Raji (cell line): Measurements from ENCODE around the gene UBE2D2.

Experiments used
- POLR2A ChIP-seq: IDR thresholded peaks from 2 replicates; pipeline ENCODE4 v1.6.1; 2011; ENCODE audit warnings: low read depth, low read length, control low read depth; ENCODE audit not compliant: insufficient read depth

UBE2D2 gene

DNA sequence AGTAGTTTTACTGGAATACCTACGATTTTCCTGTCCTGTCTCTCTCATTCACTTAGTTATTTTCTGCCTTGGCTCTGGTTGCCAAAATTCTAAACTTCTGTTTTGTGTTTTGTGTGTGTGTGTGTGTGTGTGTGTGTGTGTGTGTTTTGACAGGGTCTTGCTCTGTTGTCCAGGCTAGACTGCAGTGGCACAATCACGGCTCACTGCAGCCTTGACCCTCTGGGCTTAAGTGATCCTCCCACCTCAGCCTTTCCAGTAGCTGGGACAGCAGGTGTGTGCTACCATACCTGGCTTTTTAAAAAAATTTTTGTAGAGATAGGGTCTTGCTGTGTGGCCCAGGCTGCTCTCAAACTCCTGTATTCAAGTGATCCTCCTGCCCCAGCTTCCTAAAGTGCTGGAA is 17.2 kb downstream of the UBE2D2 start:
- TF ChIP-seq POLR2A: no peak

DNA sequence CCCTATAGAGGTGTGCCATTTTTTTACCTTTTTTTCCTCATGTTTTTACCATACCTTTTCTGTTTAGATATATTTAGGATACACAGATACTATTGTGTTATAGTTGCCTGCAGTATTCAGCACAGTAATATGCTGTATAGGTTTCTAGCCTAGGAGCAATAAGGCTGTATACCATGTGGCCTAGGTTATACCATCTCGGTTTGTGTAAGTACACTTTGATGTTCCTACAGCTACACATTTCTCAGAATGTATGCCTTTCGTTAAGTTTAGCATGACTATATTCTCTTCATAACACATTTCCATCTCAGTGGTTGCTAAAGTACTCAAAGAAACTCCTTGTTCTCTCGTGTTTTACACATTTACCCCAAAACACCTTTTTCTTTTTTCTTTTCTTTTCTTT is 23.0 kb downstream of the UBE2D2 start:
- no peak for TF ChIP-seq POLR2A

DNA sequence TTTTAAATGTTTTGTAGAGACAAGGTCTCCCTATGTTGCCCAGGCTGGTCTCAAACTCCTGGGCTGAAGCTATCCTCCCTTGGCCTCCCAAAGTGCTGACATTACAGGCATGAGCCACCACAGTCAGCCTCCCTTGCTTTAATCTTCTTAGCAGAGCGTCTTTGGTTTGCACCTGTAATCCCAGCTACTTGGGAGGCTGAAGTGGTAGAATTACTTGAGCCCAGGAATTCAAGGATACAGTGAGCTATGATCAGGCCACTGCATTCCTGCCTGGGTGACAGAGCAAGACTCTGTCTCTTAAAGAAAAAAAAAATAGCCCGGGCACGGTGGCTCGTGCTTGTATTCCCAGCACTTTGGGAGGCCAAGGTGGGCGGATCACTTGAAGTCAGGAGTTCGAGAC is 27.8 kb downstream of the UBE2D2 start:
- no peak for TF ChIP-seq POLR2A

DNA sequence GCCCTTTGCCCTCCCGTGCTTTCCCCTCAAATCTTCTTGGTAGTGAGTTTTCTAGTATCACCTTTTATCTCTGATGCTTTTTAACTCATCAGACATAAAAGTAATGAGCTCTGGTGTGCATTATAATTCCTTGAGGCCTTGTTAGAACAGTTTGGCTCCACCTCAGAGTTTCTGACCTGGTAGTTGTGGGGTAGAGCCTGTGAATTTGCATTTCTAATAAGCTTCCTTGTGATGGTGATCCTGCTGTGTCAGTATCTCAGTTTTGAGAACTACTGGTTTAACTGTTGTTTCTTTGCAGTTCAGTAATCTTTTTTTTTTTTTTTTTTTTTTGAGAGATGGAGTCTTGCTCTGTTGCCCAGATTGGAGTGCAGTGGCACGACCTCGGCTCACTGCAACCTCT is 31.1 kb downstream of the UBE2D2 start:
- no peak for TF ChIP-seq POLR2A

DNA sequence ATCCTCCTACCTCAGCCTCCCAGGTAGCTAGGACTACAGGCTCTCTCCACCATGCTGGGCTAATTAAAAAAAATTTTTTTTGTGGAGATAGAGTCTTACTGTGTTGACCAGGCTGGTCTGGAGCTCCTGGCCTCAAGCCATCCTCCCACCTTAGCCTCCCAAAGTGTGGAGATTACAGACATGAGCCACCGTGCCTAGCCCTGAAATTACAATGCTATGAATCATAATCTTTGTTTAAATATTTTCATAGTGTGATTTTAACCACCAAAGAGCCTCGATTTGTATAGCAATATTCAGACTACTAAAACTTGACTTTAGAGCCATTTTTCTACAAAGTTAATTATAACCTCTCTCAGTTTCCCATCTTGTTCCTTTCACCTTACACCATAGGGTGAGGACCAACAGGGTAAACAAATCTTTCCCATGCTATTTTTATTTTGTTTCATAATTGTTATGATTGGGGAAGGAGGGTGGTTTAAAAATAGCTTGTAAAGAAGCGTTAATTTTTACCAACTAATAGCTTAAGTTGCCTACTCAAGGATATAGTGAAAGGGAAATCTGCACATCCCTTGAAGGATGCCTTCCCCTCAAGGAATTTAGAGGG is 32.7 kb downstream of the UBE2D2 start:
- TF ChIP-seq POLR2A: no peak

DNA sequence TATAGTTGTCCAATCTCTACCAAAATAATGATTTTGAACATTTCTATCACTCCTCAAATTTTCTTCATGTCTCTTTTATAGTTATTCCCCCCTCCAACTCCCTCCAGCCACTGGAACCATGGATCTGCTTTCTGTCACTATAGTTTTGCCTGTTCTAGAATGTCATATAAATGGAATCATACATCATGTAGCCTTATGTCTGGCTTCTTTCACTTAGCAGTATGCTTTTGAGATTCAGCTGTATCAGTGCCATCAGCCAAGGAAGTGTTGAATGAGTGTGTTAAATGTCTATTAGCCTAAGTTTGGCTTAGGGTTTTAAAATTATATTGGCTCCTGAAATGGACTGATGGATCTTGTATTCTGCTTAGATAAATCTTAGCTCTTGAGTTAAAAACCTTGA is 36.0 kb downstream of the UBE2D2 start:
- no peak for TF ChIP-seq POLR2A

DNA sequence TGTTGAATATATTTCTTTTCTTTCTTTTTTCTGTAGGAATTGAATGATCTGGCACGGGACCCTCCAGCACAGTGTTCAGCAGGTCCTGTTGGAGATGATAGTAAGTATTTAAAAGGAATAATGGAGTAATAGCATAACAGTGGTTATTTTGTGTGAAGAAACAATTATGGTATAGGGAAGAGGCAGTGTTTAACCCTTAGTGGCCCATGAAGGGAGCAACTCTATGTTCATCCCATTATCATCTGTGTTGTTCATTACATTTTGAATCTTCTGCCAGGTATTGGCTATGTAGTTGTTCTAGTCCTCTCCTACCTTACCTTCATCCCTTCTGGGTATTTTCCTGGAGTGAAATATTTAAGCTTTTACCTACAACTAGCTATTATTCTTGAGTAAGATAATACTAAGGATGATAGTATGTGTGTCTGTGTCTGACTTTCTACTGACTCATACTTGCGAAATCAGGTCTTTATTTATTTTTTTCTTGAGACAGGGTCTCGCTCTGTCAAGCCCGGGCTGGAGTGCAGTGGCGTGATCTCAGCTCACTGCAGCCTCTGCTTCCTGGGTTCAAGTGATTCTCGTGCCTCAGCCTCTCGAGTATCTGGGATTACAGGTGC is 39.3 kb downstream of the UBE2D2 start:
- TF ChIP-seq POLR2A: no peak

DNA sequence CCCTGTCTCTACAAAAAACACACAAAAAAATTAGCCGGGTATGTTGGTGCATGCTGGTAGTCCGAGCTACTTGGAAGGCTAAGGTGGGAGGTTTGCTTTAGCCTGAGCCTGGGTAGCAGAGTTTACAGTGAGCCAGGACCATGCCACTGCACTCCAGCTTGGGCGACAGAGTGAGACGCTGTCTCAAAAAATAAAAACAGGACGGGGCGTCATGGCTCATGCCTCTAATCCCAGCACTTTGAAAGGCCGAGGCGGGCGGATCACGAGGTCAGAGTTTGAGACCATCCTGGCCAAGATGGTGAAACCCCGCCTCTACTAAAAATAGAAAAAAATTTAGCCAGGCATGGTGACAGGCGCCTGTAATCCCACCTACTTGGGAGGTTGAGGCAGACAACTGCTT is 40.3 kb downstream of the UBE2D2 start:
- no peak for TF ChIP-seq POLR2A

DNA sequence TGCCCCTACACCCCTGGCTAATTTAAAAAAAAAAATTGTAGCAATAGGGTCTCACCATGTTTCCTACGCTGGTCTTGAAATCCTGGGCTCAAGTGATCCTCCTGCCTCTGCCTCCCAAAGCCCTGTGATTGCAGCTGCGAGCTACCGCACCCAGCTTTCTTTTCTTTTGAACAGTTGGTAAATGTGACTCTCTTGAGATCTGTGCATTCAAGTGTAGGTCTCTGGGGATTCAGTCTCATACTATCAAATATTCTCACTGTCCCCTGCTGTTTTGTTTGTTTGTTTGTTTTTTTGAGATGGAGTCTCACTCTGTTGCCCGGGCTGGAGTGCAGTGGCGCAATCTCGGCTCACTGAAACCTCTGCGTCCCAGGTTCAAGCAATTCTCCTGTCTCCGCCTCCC is 44.7 kb downstream of the UBE2D2 start:
- no peak for TF ChIP-seq POLR2A

DNA sequence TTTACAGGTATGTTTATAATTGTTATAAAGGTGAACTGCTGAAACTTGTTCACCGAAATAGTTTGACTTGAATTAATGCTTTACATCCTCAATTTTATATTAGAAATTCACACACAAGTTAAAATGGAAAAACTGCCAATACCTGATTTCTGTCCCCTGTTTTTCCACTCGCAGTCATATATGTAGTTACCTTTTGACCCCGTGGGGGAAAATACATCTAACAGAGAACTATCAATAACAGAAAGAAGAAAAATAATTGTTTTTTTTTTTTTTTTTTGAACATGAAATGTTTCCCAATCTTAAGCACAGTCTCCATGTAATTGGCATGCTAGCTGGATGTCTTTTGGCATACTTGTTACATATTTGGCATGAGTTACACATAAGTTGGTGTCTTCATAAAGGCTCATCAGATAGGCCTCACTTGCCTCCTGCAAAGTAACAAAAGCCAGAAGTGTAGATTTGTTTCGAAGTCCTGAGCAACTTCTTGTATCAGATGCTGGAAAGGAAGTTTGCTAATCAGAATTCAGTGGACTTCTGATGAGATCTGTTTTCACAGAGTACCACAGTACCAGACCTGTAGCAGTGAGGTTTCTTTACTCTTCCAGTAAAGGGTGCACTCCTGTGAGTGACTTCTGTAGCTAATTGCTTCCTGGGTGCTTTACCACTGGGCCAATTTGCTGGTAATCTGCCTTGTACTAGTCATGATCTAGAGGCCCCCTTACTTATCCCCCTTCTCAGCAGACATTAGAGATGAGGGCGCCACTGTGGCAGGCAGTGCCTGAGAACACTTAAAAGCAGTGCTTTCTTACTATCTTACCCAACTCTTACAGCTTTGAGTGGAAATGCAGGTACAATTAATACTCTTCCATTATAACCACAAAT is 50.8 kb downstream of the UBE2D2 start:
- no peak for TF ChIP-seq POLR2A

DNA sequence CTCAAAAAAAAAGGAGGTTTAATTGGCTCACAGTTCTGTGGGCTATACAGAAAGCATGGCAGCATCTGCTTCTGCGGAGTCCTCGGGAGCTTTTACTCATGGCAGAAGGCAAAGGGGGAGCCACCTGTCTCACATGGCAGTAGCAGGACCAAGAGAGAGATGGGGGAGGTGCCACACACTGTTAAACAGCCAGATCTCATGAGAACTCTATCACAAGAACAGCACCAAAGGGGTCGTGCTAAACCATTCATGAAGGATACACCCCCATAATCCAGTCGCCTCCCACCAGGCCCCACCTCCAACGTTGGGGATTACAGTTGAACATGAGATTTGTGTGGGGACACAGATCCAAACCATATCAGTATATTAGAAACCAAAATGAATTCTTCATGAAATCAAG is 58.7 kb downstream of the UBE2D2 start:
- no peak for TF ChIP-seq POLR2A

DNA sequence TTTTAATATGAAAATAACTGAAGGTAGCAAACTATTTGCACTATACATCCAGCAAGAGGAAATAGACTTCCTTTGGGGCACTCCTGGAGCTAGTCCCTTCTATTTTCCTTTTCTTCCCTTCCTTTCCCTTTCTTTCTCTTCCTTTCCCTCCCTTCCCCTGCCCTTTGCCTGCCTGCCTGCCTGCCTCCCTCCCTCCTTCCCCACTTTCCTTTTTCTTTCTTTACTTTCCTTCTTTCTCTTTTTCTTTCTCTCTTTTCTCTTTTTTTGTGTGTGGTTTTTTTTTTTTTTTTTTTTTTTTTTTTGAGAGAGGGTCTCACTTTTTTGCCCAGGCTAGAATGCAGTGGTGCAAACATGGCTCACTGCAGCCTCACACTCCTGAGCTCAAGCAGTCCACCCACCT is 69.7 kb downstream of the UBE2D2 start:
- no peak for TF ChIP-seq POLR2A

DNA sequence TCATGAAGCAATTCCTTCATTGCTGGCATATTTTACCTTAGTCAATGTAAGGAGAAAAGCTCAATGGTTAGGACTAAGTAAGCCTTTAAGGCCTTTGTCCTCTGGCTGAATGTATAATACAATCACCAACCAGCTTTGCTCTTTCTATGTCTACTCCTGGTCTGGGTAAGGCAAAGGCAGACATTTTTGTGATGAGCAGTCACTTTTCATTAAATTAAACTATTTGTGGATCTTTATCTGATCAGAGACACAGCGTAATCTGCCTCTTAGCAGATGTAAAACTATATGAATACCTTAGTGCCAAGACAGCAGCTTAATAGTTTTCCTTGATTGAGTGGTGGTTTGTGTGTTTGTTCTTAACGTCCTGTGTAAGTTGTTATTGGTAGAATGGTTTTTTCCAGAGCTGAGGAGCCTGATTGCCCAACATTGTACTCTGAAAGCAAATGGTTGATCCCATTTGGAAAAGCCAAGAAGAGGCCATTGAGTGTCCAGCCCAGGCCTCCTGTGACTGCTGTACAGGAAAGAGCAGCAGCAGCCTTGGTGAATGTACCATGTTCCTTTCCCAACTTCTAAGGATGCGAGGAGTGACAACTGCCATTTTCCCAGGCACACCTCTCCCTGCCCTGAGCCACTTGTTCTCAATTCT is 70.5 kb downstream of the UBE2D2 start:
- no peak for TF ChIP-seq POLR2A

DNA sequence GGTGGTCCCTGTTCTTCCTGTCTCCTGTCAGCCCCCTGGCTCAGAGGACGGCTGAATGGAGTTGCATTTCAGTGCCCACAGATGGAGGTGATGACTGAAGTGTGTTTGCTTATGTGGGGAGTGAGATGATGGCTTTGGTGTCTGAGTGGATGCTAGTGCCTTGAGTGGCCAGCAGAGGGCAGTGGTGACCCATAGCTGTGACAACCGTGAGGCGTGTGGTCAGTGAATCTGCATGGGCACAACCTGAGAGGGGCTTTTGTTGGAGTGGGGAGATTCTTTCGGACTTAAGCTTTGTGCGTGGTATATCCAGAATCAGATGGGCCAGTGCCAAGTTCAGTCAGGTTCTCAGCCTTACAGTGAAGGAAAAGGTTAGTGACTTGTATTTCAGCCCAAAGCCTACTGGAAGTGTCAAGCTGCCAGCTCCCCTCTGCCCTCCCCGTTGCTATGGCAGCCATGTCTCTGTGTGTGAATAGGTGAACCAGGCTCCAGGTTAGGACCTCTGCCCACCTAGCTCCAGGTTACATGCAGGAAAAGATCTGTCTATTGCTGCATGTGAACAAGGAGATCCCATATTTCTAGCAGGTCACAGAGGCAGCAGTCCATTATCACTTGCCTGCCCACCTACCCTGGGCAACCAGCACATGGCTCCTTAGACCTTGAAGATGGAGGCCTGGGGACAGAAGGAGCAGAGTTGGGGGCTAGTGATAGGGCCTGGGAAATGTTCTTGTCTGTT is 72.3 kb downstream of the UBE2D2 start:
- TF ChIP-seq POLR2A: 0 out of 2 replicates have a peak, but pooled peaks have one; percentile 15

DNA sequence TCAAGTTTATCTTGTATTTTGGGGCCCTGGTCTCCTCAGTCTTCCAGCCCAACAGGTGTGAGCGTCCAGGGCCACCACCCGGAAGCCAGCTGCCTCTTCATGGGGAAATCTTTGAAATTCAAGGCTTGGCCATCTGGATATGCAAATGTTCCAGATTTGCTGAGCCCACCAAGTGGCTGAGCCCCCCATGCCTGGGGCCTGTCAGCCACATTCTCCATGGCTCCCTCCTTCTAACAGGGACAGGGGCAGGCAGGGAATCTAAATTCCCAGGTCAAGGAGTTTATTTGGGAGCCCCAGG is 72.8 kb downstream of the UBE2D2 start:
- no peak for TF ChIP-seq POLR2A

DNA sequence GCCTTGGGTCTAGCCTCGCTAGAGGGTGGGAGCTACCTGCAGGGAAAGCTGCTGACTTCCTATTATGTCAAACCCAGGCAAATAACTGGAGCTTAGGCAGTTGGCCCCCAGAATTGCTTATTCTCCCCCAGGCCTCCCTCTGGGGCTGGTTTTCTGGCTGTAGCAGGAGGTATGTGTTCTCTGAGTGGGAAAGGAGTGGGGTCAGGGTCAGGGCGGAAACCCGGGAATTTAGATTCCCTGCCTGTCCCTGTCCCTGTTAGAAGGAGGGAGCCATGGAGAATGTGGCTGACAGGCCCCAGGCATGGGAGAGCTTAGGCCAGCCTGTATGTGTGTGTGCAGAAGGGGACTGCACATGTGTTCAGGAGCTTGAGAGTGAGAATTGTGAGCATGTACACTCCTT is 73.4 kb downstream of the UBE2D2 start:
- no peak for TF ChIP-seq POLR2A

DNA sequence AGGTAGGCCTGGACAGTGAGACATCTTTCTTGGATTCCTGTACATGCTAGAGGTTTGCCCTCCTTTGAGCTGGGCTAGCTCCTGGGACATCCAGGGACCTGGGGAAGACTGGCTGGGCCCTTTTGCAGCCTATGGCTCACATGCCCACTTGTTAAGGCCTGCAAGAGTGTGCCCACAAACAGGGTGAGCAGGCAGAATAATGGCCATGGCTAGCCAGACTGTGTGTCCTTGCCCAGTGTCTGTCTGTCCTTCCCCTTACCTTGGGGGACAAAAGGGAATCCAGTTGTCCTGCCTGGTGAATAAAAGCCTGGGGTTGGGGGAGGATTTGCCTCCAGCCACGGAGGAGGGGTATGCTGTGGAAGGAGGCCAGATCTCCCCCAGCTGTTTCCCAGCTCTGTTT is 74.1 kb downstream of the UBE2D2 start:
- no peak for TF ChIP-seq POLR2A
